Adrenal gland (tissue), 12 donors: Measurements from ENCODE around the gene LYG1. TPM values are rescaled to one million over a fixed set of nuclear protein-coding genes. Genes with fewer than 3 reads are reported as not detected.

Experiments
- DNase-seq, 7 donors: peaks; one replicate each; pipeline ENCODE4 v3.0.0-alpha.2; 2019 to 2020
- H3K27ac ChIP-seq, 5 donors: fragments of 200-600 bp; sonication (generic) in 4 of 5; 1 replicate in 3 of 5; 2 replicates in 2 of 5; pipeline versions ENCODE4 v1.5.1 to v1.8.0; 2016 to 2020; ENCODE audit warnings: mild to moderate bottlenecking in 1 of 5
- H3K27me3 ChIP-seq: fragments of 200-600 bp; 2 replicates; pipeline ENCODE4 v1.8.0; 2021
- H3K36me3 ChIP-seq, 2 donors: fragments of 200-600 bp; replicated peaks in 1 of 2; 1 replicate in 1 of 2; 2 replicates in 1 of 2; pipeline versions ENCODE4 v1.5.1 to v1.8.0; 2018 to 2022
- H3K4me1 ChIP-seq, 2 donors: fragments of 200-600 bp; replicated peaks in 1 of 2; 1 replicate in 1 of 2; 2 replicates in 1 of 2; pipeline versions ENCODE4 v1.5.1 to v1.8.0; 2018 to 2021
- H3K4me3 ChIP-seq, 4 donors: fragments of 200-600 bp; sonication (generic) in 3 of 4; one replicate each; pipeline ENCODE4 v1.5.1; 2016 to 2018
- H3K9me3 ChIP-seq, 3 donors: fragments of 200-600 bp; sonication (generic) in 1 of 3; replicated peaks in 1 of 3; 1 replicate in 2 of 3; 2 replicates in 1 of 3; pipeline versions ENCODE4 v1.5.1 to v1.8.0; 2016 to 2021
- CTCF ChIP-seq, 6 experiments: fragments of 450-650 bp in 4 of 6; fragments of 200-600 bp in 2 of 6; sonication (generic) in 1 of 6; IDR thresholded peaks; 1 replicate in 5 of 6; 2 replicates in 1 of 6; pipeline versions ENCODE4 v1.5.1 to v1.8.0; 2016 to 2021; ENCODE audit warnings: antibody characterized with exemption in 6 of 6, mild to moderate bottlenecking in 2 of 6, moderate library complexity in 1 of 6
- POLR2A ChIP-seq, 2 donors: fragments of 450-650 bp; IDR thresholded peaks; one replicate each; pipeline ENCODE4 v1.6.1; 2017; ENCODE audit warnings: antibody characterized with exemption in 2 of 2, mild to moderate bottlenecking in 2 of 2, moderate library complexity in 1 of 2
- WGBS, 4 donors: extraction: QIAGEN DNeasy Blood & Tissue Kit in 2 of 4; methylation state at CpG; one replicate each; pipeline versions ENCODE4 v1.1.5 to v1.1.7; 2013 to 2017; 5-methylcytosine and 5-hydroxymethylcytosine counted together
- intact Hi-C, 2 donors: fragments of 100-400 bp; cut with DNase I; formaldehyde crosslinking; loops; one replicate each; pipeline versions ENCODE4 v1.14.1 to v1.15.0; 2022 to 2023
- polyA plus RNA-seq, 3 donors: library from polyadenylated mRNA; stranded (reverse); fragments of 200-250 nt in 2 of 3; fragments of 350-450 nt in 1 of 3; fragmentation: Illumina TruSeq in 1 of 3; extraction: RNeasy Lipid Tissue Mini Kit (QIAGEN cat#74804) in 1 of 3; gene quantifications; one replicate each; pipeline ENCODE4 v1.2.3, GENCODE V29; 2013 to 2014
- total RNA-seq, 9 donors: library from RNA; depleted of rRNA in 4 of 9; stranded (reverse); fragments of >200 nt in 4 of 9; fragments of 120-200 nt in 1 of 9; fragmentation: NEBNext Ultra II Directional in 1 of 9; extraction: Animal tissue kit (Norgen Biotek cat#: 25700) in 1 of 9; gene quantifications; one replicate each; pipeline versions ENCODE4 v1.1.0 to v1.2.4, GENCODE V29; 2013 to 2023
- donor health status: healthy with polysubstance abuse.
- donor health status: Bipolar disorder and iron deficiency.
- donor health status: DM: yes; HTN: yes; CAD: no.
- donor health status: DM: no; HTN: no; CAD: no.
- donor health status: DM: no; HTN: no; CAD: no.
- donor health status: DM: yes; HTN: yes; CAD: no.

Gene LYG1
- total and polyA plus RNA-seq, 12 donors: 0.29 to 10.8 (median 1.2) TPM; not detected in 3

- Histone ChIP-seq H3K4me3 (no peak overlapping the region), H3K36me3 (no peaks in the 10 kb centered on the region), H3K27ac (no peak overlapping the region), H3K4me1 (no peaks in the 10 kb centered on the region), H3K27me3 (no peaks in the 10 kb centered on the region), H3K9me3 (no peaks in the 10 kb centered on the region)
- TF ChIP-seq CTCF (IDR thresholded peaks at IDR 0.05) (no peak), POLR2A (IDR thresholded peaks at IDR 0.05) (no peak)
- intact Hi-C loops: no loop called here
- WGBS, 4 donors: 92 to 95% (median 93%) methylated on average over 6 of the region's 6 CpGs
- no peak for DNase-seq
Observed at GRCh38 chr2:99242151-99242550, 58.8 kb downstream of the LYG1 start.

- WGBS, 4 donors: 87 to 98% (median 92%) methylated on average over 4 to 6 of the region's 6 CpGs
- no peak for TF ChIP-seq POLR2A (IDR thresholded peaks at IDR 0.05)
- Histone ChIP-seq H3K36me3 (no peaks in the 10 kb centered on the region), H3K27ac (no peak overlapping the region), H3K4me1 (no peaks in the 10 kb centered on the region), H3K9me3 (no peaks in the 10 kb centered on the region), H3K27me3 (no peaks in the 10 kb centered on the region), H3K4me3 (no peak overlapping the region)
- DNase-seq: no peak
- intact Hi-C loops: no loop called here
Observed at GRCh38 chr2:99240431-99240830, 60.6 kb downstream of the LYG1 start.

- 91 to 95% (median 92%) methylated on average over 6 of the region's 6 CpGs for WGBS, 4 donors
- intact Hi-C loops: no loop called here
- Histone ChIP-seq H3K27ac (no peak overlapping the region), H3K4me3 (no peak overlapping the region), H3K27me3 (no peaks in the 10 kb centered on the region), H3K9me3 (no peaks in the 10 kb centered on the region), H3K36me3 (no peaks in the 10 kb centered on the region), H3K4me1 (no peaks in the 10 kb centered on the region)
- TF ChIP-seq POLR2A (IDR thresholded peaks at IDR 0.05) (no peak), CTCF (IDR thresholded peaks at IDR 0.05) (no peak)
- no peak for DNase-seq
Observed at GRCh38 chr2:99238599-99238998, 62.4 kb downstream of the LYG1 start.

Other genes starting within 250 kb of the LYG1 start
- gene C2orf15, start 159.5 kb downstream of the LYG1 start, total RNA-seq: 1 to 10 TPM in 5 of 9 donors, under 1 TPM in 3, not detected in 1; 0.35 to 2.2 (median 1.2) TPM
- gene C2orf15, start 159.5 kb downstream of the LYG1 start, polyA plus RNA-seq: 1 to 10 TPM in 1 of 3 donors, under 1 TPM in 2; 0.44 to 1.3 (median 0.88) TPM
- 10 to 100 TPM in 1 of 9 donors, 1 to 10 TPM in 8; 2.3 to 24.1 (median 7.7) TPM for gene TSGA10, start 146.3 kb downstream of the LYG1 start, total RNA-seq
- gene TSGA10, start 146.3 kb downstream of the LYG1 start, polyA plus RNA-seq: 1 to 10 TPM; 3.0 to 5.0 (median 4.4) TPM
- gene LIPT1, start 146.2 kb downstream of the LYG1 start, total RNA-seq: 10 to 100 TPM in 2 of 9 donors, 1 to 10 TPM in 7; 4.4 to 11.4 (median 8.6) TPM
- 10 to 100 TPM; 12.6 to 14.7 (median 14.1) TPM for gene LIPT1, start 146.2 kb downstream of the LYG1 start, polyA plus RNA-seq
- 10 to 100 TPM; 14.4 to 48.1 (median 24.2) TPM for gene MITD1, start 120.1 kb downstream of the LYG1 start, total RNA-seq
- 10 to 100 TPM; 42.7 to 70.1 (median 51.1) TPM for gene MITD1, start 120.1 kb downstream of the LYG1 start, polyA plus RNA-seq
- 10 to 100 TPM; 25.4 to 50.8 (median 32.3) TPM for gene MRPL30, start 120.0 kb downstream of the LYG1 start, total RNA-seq
- 10 to 100 TPM; 16.8 to 51.5 (median 17.4) TPM for gene MRPL30, start 120.0 kb downstream of the LYG1 start, polyA plus RNA-seq
- not detected for gene LYG2, start 45.5 kb downstream of the LYG1 start, total RNA-seq
- gene LYG2, start 45.5 kb downstream of the LYG1 start, polyA plus RNA-seq: not detected
- gene TXNDC9, start 35.1 kb upstream of the LYG1 start, total RNA-seq: 10 to 100 TPM; 13.2 to 54.5 (median 25.7) TPM
- 10 to 100 TPM; 10.5 to 43.9 (median 12.8) TPM for gene TXNDC9, start 35.1 kb upstream of the LYG1 start, polyA plus RNA-seq
- 10 to 100 TPM; 11.1 to 36.5 (median 23.6) TPM for gene EIF5B, start 36.2 kb upstream of the LYG1 start, total RNA-seq
- gene EIF5B, start 36.2 kb upstream of the LYG1 start, polyA plus RNA-seq: 10 to 100 TPM; 40.7 to 71.3 (median 46.2) TPM
- gene REV1, start 188.8 kb upstream of the LYG1 start, total RNA-seq: 10 to 100 TPM; 20.9 to 90.8 (median 48.6) TPM
- 10 to 100 TPM; 28.6 to 46.9 (median 31.9) TPM for gene REV1, start 188.8 kb upstream of the LYG1 start, polyA plus RNA-seq